ENCODE measurements around the gene SKAP1.
"Not testable (repeated sequence)": the region's sequence is repeated elsewhere in the genome, so short reads cannot be mapped to it uniquely, and the experiment has no call there.

SKAP1 gene

GRCh38 chr17:48262982-48263730 is 166.9 kb downstream of the SKAP1 start:
- no peak for TF ChIP-seq POLR2A (IDR thresholded peaks at IDR 0.05; ENCODE audit: low read depth, low read length)
- no peak for TF ChIP-seq TAF1 (IDR thresholded peaks at IDR 0.05; ENCODE audit: borderline replicate concordance, low read depth, low read length)
- TF ChIP-seq POLR2AphosphoS5 (IDR thresholded peaks at IDR 0.05; ENCODE audit: low read depth, low read length): no peak
- FAIRE-seq: no peak
- no peak for DNase-seq (ENCODE audit: insufficient read length)

GRCh38 chr17:48261297-48261880 is 168.6 kb downstream of the SKAP1 start:
- FAIRE-seq: peak; percentile 88
- TF ChIP-seq POLR2AphosphoS5 (IDR thresholded peaks at IDR 0.05; ENCODE audit: low read depth, low read length) (no peak), TAF1 (IDR thresholded peaks at IDR 0.05; ENCODE audit: borderline replicate concordance, low read depth, low read length) (no peak)
- no peak for DNase-seq (ENCODE audit: insufficient read length)

GRCh38 chr17:48259694-48260291 is 170.2 kb downstream of the SKAP1 start:
- no peak for FAIRE-seq
- no peak for DNase-seq (ENCODE audit: insufficient read length)
- TF ChIP-seq POLR2A (IDR thresholded peaks at IDR 0.05; ENCODE audit: low read depth, low read length) (no peak), TAF1 (IDR thresholded peaks at IDR 0.05; ENCODE audit: borderline replicate concordance, low read depth, low read length) (no peak), POLR2AphosphoS5 (IDR thresholded peaks at IDR 0.05; ENCODE audit: low read depth, low read length) (no peak)

GRCh38 chr17:48258331-48258730 is 171.7 kb downstream of the SKAP1 start:
- TF ChIP-seq POLR2AphosphoS5 (IDR thresholded peaks at IDR 0.05; ENCODE audit: low read depth, low read length): no peak
- no peak for TF ChIP-seq POLR2A (IDR thresholded peaks at IDR 0.05; ENCODE audit: low read depth, low read length)
- no peak for TF ChIP-seq TAF1 (IDR thresholded peaks at IDR 0.05; ENCODE audit: borderline replicate concordance, low read depth, low read length)
- no peak for FAIRE-seq
- no peak for DNase-seq (ENCODE audit: insufficient read length)

- FAIRE-seq: no peak
- TF ChIP-seq POLR2AphosphoS5 (IDR thresholded peaks at IDR 0.05; ENCODE audit: low read depth, low read length) (no peak), TAF1 (IDR thresholded peaks at IDR 0.05; ENCODE audit: borderline replicate concordance, low read depth, low read length) (no peak), POLR2A (IDR thresholded peaks at IDR 0.05; ENCODE audit: low read depth, low read length) (no peak)
- no peak for DNase-seq (ENCODE audit: insufficient read length)
Observed at GRCh38 chr17:48255759-48256158, 174.3 kb downstream of the SKAP1 start.

GRCh38 chr17:48254896-48255295 is 175.1 kb downstream of the SKAP1 start:
- TF ChIP-seq POLR2AphosphoS5 (IDR thresholded peaks at IDR 0.05; ENCODE audit: low read depth, low read length) (no peak), TAF1 (IDR thresholded peaks at IDR 0.05; ENCODE audit: borderline replicate concordance, low read depth, low read length) (no peak), POLR2A (IDR thresholded peaks at IDR 0.05; ENCODE audit: low read depth, low read length) (no peak)
- DNase-seq (ENCODE audit: insufficient read length): no peak
- no peak for FAIRE-seq

- DNase-seq (ENCODE audit: insufficient read length): no peak
- no peak for TF ChIP-seq POLR2A (IDR thresholded peaks at IDR 0.05; ENCODE audit: low read depth, low read length)
- no peak for TF ChIP-seq POLR2AphosphoS5 (IDR thresholded peaks at IDR 0.05; ENCODE audit: low read depth, low read length)
- TF ChIP-seq TAF1 (IDR thresholded peaks at IDR 0.05; ENCODE audit: borderline replicate concordance, low read depth, low read length): no peak
- FAIRE-seq: no peak
Observed at GRCh38 chr17:48253975-48254374, 176.0 kb downstream of the SKAP1 start.

- TF ChIP-seq TAF1 (IDR thresholded peaks at IDR 0.05; ENCODE audit: borderline replicate concordance, low read depth, low read length) (no peak), POLR2A (IDR thresholded peaks at IDR 0.05; ENCODE audit: low read depth, low read length) (no peak), POLR2AphosphoS5 (IDR thresholded peaks at IDR 0.05; ENCODE audit: low read depth, low read length) (no peak)
- no peak for FAIRE-seq
- no peak for DNase-seq (ENCODE audit: insufficient read length)
Observed at GRCh38 chr17:48251950-48252349, 178.1 kb downstream of the SKAP1 start.

GRCh38 chr17:48250949-48251348 is 179.1 kb downstream of the SKAP1 start:
- TF ChIP-seq TAF1 (IDR thresholded peaks at IDR 0.05; ENCODE audit: borderline replicate concordance, low read depth, low read length) (no peak), POLR2AphosphoS5 (IDR thresholded peaks at IDR 0.05; ENCODE audit: low read depth, low read length) (no peak), POLR2A (IDR thresholded peaks at IDR 0.05; ENCODE audit: low read depth, low read length) (no peak)
- DNase-seq (ENCODE audit: insufficient read length) (no peak), FAIRE-seq (no peak)

GRCh38 chr17:48250059-48250458 is 180.0 kb downstream of the SKAP1 start:
- DNase-seq (ENCODE audit: insufficient read length); FAIRE-seq: not testable (repeated sequence)

- no peak for TF ChIP-seq POLR2A (IDR thresholded peaks at IDR 0.05; ENCODE audit: low read depth, low read length)
- no peak for TF ChIP-seq POLR2AphosphoS5 (IDR thresholded peaks at IDR 0.05; ENCODE audit: low read depth, low read length)
- FAIRE-seq (no peak), DNase-seq (ENCODE audit: insufficient read length) (no peak)
Observed at GRCh38 chr17:48247603-48248002, 182.4 kb downstream of the SKAP1 start.

GRCh38 chr17:48247038-48247437 is 183.0 kb downstream of the SKAP1 start:
- no peak for TF ChIP-seq TAF1 (IDR thresholded peaks at IDR 0.05; ENCODE audit: borderline replicate concordance, low read depth, low read length)
- TF ChIP-seq POLR2A (IDR thresholded peaks at IDR 0.05; ENCODE audit: low read depth, low read length): no peak
- TF ChIP-seq POLR2AphosphoS5 (IDR thresholded peaks at IDR 0.05; ENCODE audit: low read depth, low read length): no peak
- no peak for DNase-seq (ENCODE audit: insufficient read length)
- no peak for FAIRE-seq

Measured in GM12892 (cell line).